ENCODE measurements around the gene ABLIM1.

GRCh38 chr10:114394531-114394930, 263.5 kb downstream of the ABLIM1 start:
- TF ChIP-seq CTCF (IDR thresholded peaks at IDR 0.05) = no peak
- TF ChIP-seq POLR2A (IDR thresholded peaks at IDR 0.05) = no peak
